Thoracic aorta (tissue), 2 donors: Measurements from ENCODE around the gene RAB5IF. TPM values are rescaled to one million over a fixed set of nuclear protein-coding genes. Genes with fewer than 3 reads are reported as not detected.

Experiments used
- ATAC-seq: fragments of 150-250 bp; one replicate; pipeline ENCODE4 v1.8.0; 2017; ENCODE audit warnings: low read depth; ENCODE audit not compliant: insufficient number of reproducible peaks, low FRiP score
- DNase-seq: peaks from one replicate; pipeline ENCODE4 v3.0.0-alpha.2; 2020; ENCODE audit warnings: low spot score
- H3K27ac ChIP-seq, 2 donors: fragments of 200-600 bp; sonication (generic); 1 replicate in 1 of 2; 2 replicates in 1 of 2; pipeline ENCODE4 v1.5.1; 2016; ENCODE audit warnings: mild to moderate bottlenecking in 2 of 2, moderate library complexity in 2 of 2
- H3K27me3 ChIP-seq: fragments of 200-600 bp; sonication (generic); replicated peaks from 2 replicates; pipeline ENCODE4 v1.6.0; 2016; ENCODE audit warnings: mild to moderate bottlenecking; ENCODE audit not compliant: insufficient read depth
- H3K36me3 ChIP-seq: fragments of 200-600 bp; sonication (generic); one replicate; pipeline ENCODE4 v1.5.1; 2016
- H3K4me1 ChIP-seq, 2 donors: fragments of 200-600 bp; sonication (generic); 1 replicate in 1 of 2; 2 replicates in 1 of 2; pipeline versions ENCODE4 v1.5.1 to v1.6.0; 2016; ENCODE audit warnings: low read depth in 2 of 2, mild to moderate bottlenecking in 1 of 2; ENCODE audit not compliant: control insufficient read depth in 1 of 2
- H3K4me3 ChIP-seq: fragments of 200-600 bp; sonication (generic); 2 replicates; pipeline ENCODE4 v1.5.1; 2016; ENCODE audit warnings: mild to moderate bottlenecking
- H3K9me3 ChIP-seq: fragments of 200-600 bp; sonication (generic); 2 replicates; pipeline ENCODE4 v1.5.1; 2016
- total RNA-seq, 2 donors: library from RNA; depleted of rRNA; stranded (reverse); fragments of >200 nt; gene quantifications; one replicate each; pipeline versions ENCODE4 v1.1.0 to v1.2.3, GENCODE V29; 2016
- TF ChIP-seq, protein P1 (sequence below): fragments of 200-600 bp; sonication (generic); IDR thresholded peaks from one replicate; pipeline ENCODE4 v1.5.1; 2019; ENCODE audit warnings: antibody characterized with exemption

The RAB5IF gene
- total RNA-seq, 2 donors from 2014 or later: 52.0 to 72.1 TPM

GRCh38 chr20:36624944-36625324 is 19.4 kb downstream of the RAB5IF start:
- Histone ChIP-seq H3K27me3 (no peaks in the 10 kb centered on the region), H3K36me3 (no peaks in the 10 kb centered on the region), H3K27ac (no peak overlapping the region), H3K4me3 (no peak overlapping the region), H3K4me1 (no peaks in the 10 kb centered on the region), H3K9me3 (no peaks in the 10 kb centered on the region)
- TF ChIP-seq, protein P1, sequence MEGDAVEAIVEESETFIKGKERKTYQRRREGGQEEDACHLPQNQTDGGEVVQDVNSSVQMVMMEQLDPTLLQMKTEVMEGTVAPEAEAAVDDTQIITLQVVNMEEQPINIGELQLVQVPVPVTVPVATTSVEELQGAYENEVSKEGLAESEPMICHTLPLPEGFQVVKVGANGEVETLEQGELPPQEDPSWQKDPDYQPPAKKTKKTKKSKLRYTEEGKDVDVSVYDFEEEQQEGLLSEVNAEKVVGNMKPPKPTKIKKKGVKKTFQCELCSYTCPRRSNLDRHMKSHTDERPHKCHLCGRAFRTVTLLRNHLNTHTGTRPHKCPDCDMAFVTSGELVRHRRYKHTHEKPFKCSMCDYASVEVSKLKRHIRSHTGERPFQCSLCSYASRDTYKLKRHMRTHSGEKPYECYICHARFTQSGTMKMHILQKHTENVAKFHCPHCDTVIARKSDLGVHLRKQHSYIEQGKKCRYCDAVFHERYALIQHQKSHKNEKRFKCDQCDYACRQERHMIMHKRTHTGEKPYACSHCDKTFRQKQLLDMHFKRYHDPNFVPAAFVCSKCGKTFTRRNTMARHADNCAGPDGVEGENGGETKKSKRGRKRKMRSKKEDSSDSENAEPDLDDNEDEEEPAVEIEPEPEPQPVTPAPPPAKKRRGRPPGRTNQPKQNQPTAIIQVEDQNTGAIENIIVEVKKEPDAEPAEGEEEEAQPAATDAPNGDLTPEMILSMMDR: no peak
- DNase-seq (no peak), ATAC-seq (no peak)

GRCh38 chr20:36628076-36628475 is 22.5 kb downstream of the RAB5IF start:
- Histone ChIP-seq H3K36me3 (no peaks in the 10 kb centered on the region), H3K4me3 (no peak overlapping the region), H3K4me1 (no peaks in the 10 kb centered on the region), H3K27me3 (no peaks in the 10 kb centered on the region), H3K27ac (no peak overlapping the region), H3K9me3 (no peaks in the 10 kb centered on the region)
- ATAC-seq: no peak
- TF ChIP-seq, protein P1: no peak
- DNase-seq: no peak

DNA sequence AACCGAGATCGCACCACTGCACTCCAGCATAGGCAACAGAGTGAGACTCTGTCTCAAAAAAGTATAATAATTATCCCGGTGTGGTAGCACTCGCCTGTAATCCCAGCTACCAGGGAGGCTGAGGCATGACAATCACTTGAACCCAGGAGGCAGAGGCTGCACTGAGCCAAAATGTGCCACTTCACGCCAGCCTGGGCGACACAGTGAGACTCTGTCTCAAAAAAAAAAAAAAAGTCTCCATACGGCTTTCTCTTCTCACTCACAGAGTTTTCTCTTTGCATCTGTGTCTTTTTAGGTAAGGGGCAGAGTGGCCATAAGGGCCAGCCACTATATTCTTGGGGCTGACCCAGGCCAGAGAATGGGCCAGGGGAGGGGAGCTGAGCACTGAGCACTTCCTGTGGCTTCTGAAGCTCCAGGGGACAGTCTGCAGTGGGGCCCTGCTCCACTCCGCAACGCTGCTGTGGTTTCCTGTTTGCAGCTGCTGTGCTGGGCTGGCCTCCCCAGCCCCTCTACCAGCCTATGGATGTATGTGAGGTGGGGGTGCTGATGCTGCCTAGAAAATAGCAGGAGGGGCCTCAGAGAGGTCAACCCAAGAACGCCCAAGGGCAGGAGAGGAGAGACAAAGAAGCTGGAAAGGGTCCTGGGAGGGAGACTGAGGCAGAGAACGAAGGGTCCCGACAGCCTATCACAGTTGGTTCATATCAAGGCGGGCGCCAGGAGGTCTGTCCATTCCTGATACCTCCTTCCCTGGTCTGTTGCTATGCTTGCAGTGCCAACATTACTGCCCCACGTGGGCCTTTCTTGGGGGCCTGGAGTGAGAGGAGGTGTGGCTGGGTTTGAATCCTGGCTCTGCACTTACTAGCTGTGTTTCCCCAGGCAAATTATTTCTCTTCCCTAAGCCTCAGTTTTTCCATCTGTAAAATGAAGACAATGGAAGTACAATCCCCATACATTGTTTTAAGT is 24.4 kb downstream of the RAB5IF start:
- no peak for ATAC-seq
- no peaks in the 10 kb centered on the region for H3K9me3 ChIP-seq
- TF ChIP-seq, protein P1: no peak
- H3K27me3 ChIP-seq: no peaks in the 10 kb centered on the region
- no peak overlapping the region for H3K4me3 ChIP-seq
- no peaks in the 10 kb centered on the region for H3K36me3 ChIP-seq
- no peaks in the 10 kb centered on the region for H3K4me1 ChIP-seq
- no peak for DNase-seq
- H3K27ac ChIP-seq: no peak overlapping the region

DNA sequence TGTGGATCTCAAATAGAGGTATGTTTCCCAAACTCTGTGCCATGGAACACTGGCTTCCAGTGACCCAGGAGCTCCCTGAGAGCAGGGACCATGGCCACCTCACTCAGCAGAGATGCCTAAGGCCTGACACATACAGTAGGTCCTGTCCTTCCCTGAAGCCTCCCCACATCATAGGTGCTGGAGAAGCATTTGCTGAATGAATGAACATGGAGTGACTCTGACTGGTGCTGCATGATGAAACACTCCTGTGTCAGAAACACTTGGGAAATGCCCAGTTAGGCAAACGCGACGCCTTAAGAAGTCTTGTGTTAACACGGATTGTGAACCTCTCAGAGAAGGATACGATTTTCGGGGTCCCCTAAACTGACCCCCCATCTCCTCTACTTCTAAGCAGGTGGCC is 26.1 kb downstream of the RAB5IF start:
- H3K4me1 ChIP-seq: no peaks in the 10 kb centered on the region
- no peak overlapping the region for H3K4me3 ChIP-seq
- H3K9me3 ChIP-seq: no peaks in the 10 kb centered on the region
- TF ChIP-seq, protein P1: no peak
- no peak overlapping the region for H3K27ac ChIP-seq
- no peaks in the 10 kb centered on the region for H3K36me3 ChIP-seq
- H3K27me3 ChIP-seq: no peaks in the 10 kb centered on the region
- ATAC-seq (no peak), DNase-seq (no peak)

DNA sequence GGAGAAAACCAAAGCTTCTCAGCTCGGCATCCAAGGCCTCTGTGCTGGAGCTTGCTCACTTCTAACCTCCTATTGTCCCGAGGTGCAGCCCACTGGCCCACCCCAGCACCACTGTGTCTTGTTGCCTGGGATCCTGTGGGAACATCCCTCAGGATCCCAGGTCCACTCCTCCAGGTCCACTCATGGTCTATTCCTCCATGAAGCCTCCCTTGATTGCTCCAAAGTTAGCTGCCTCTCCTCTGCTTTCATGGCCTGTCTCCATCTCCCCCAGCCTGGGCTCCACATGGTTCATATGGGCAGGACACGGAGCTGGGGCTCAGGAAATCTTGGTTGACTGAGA is 26.5 kb downstream of the RAB5IF start:
- Histone ChIP-seq H3K9me3 (no peaks in the 10 kb centered on the region), H3K36me3 (no peaks in the 10 kb centered on the region), H3K4me3 (no peak overlapping the region), H3K4me1 (no peaks in the 10 kb centered on the region), H3K27me3 (no peaks in the 10 kb centered on the region), H3K27ac (no peak overlapping the region)
- DNase-seq (no peak), ATAC-seq (no peak)
- TF ChIP-seq, protein P1: no peak
